ES-I3 (cell line): Measurements from ENCODE around the gene TRIM29.

Experiments used
- H3K36me3 ChIP-seq: 2 replicates; pipeline ENCODE4 v1.6.1; 2013; ENCODE audit warnings: mild to moderate bottlenecking, low read length, control low read depth, moderate library complexity; ENCODE audit not compliant: insufficient read depth
- H3K4me1 ChIP-seq: 2 replicates; pipeline ENCODE4 v1.6.1; 2013; ENCODE audit warnings: mild to moderate bottlenecking, control low read depth, low read length; ENCODE audit not compliant: insufficient read depth
- H3K9ac ChIP-seq: 2 replicates; pipeline ENCODE4 v1.6.1; 2013; ENCODE audit warnings: low read depth, mild to moderate bottlenecking, low read length, moderate library complexity
- H3K9me3 ChIP-seq: 2 replicates; pipeline ENCODE4 v1.6.1; 2013; ENCODE audit warnings: mild to moderate bottlenecking, low read length, moderate library complexity; ENCODE audit not compliant: control insufficient read depth, insufficient read depth

The TRIM29 gene

GRCh38 chr11:120109531-120109930, 28.4 kb downstream of the TRIM29 start:
- H3K36me3 ChIP-seq: no peaks in the 10 kb centered on the region
- no peaks in the 10 kb centered on the region; the same call in 1 of the 2 replicates for H3K9me3 ChIP-seq
- H3K4me1 ChIP-seq: peaks cover 7% of the 10 kb centered on the region; the same call in 1 of the 2 replicates
- no peak overlapping the region for H3K9ac ChIP-seq

GRCh38 chr11:120108785-120109168, 29.1 kb downstream of the TRIM29 start:
- Histone ChIP-seq H3K4me1 (peaks cover 7% of the 10 kb centered on the region; the same call in 1 of the 2 replicates), H3K36me3 (no peaks in the 10 kb centered on the region), H3K9me3 (no peaks in the 10 kb centered on the region; the same call in 1 of the 2 replicates), H3K9ac (no peak overlapping the region)

- H3K4me1 ChIP-seq: peaks cover 7% of the 10 kb centered on the region; the same call in 1 of the 2 replicates
- H3K9me3 ChIP-seq: no peaks in the 10 kb centered on the region; the same call in 1 of the 2 replicates
Observed at GRCh38 chr11:120108154-120108784, 29.6 kb downstream of the TRIM29 start.

GRCh38 chr11:120107692-120108091, 30.2 kb downstream of the TRIM29 start:
- H3K9ac ChIP-seq: no peak overlapping the region
- no peaks in the 10 kb centered on the region for H3K36me3 ChIP-seq

More at GRCh38 chr11:120108154-120108784, 29.6 kb downstream of the TRIM29 start:
- Histone ChIP-seq H3K36me3 (no peaks in the 10 kb centered on the region), H3K9ac (no peak overlapping the region)

GRCh38 chr11:120106354-120107150, 31.4 kb downstream of the TRIM29 start:
- H3K36me3 ChIP-seq: no peaks in the 10 kb centered on the region
- H3K4me1 ChIP-seq: peaks cover 7% of the 10 kb centered on the region; the same call in 1 of the 2 replicates
- H3K9me3 ChIP-seq: no peaks in the 10 kb centered on the region; the same call in 1 of the 2 replicates
- no peak overlapping the region for H3K9ac ChIP-seq

More at GRCh38 chr11:120107692-120108091, 30.2 kb downstream of the TRIM29 start:
- Histone ChIP-seq H3K4me1 (peaks cover 7% of the 10 kb centered on the region; the same call in 1 of the 2 replicates), H3K9me3 (no peaks in the 10 kb centered on the region; the same call in 1 of the 2 replicates)

GRCh38 chr11:120105576-120105975, 32.3 kb downstream of the TRIM29 start:
- Histone ChIP-seq H3K4me1 (peaks cover 7% of the 10 kb centered on the region; the same call in 1 of the 2 replicates), H3K9ac (no peak overlapping the region), H3K9me3 (no peaks in the 10 kb centered on the region; the same call in 1 of the 2 replicates), H3K36me3 (no peaks in the 10 kb centered on the region)

- Histone ChIP-seq H3K9ac (no peak overlapping the region), H3K9me3 (no peaks in the 10 kb centered on the region; the same call in 1 of the 2 replicates), H3K4me1 (peaks cover 7% of the 10 kb centered on the region; the same call in 1 of the 2 replicates), H3K36me3 (no peaks in the 10 kb centered on the region)
Observed at GRCh38 chr11:120104041-120104565, 33.8 kb downstream of the TRIM29 start.

GRCh38 chr11:120102864-120103122, 35.1 kb downstream of the TRIM29 start:
- H3K9ac ChIP-seq: no peak overlapping the region
- H3K9me3 ChIP-seq: no peaks in the 10 kb centered on the region; the same call in 1 of the 2 replicates
- peaks cover 7% of the 10 kb centered on the region; the same call in 1 of the 2 replicates for H3K4me1 ChIP-seq
- H3K36me3 ChIP-seq: no peaks in the 10 kb centered on the region

- peaks cover 6% of the 10 kb centered on the region for H3K4me1 ChIP-seq
- no peak overlapping the region for H3K9ac ChIP-seq
- no peaks in the 10 kb centered on the region for H3K36me3 ChIP-seq
- H3K9me3 ChIP-seq: no peaks in the 10 kb centered on the region; the same call in 1 of the 2 replicates
Observed at GRCh38 chr11:120102050-120102863, 35.7 kb downstream of the TRIM29 start.

GRCh38 chr11:120098503-120099020, 39.4 kb downstream of the TRIM29 start:
- peaks cover 12% of the 10 kb centered on the region for H3K4me1 ChIP-seq
- no peaks in the 10 kb centered on the region for H3K36me3 ChIP-seq
- no peaks in the 10 kb centered on the region for H3K9me3 ChIP-seq
- no peak overlapping the region for H3K9ac ChIP-seq

GRCh38 chr11:120097721-120098385, 40.1 kb downstream of the TRIM29 start:
- no peaks in the 10 kb centered on the region for H3K9me3 ChIP-seq
- H3K4me1 ChIP-seq: peaks cover 12% of the 10 kb centered on the region
- H3K36me3 ChIP-seq: no peaks in the 10 kb centered on the region
- no peak overlapping the region for H3K9ac ChIP-seq

- peaks cover 12% of the 10 kb centered on the region for H3K4me1 ChIP-seq
- no peak overlapping the region for H3K9ac ChIP-seq
- H3K36me3 ChIP-seq: no peaks in the 10 kb centered on the region
- H3K9me3 ChIP-seq: no peaks in the 10 kb centered on the region
Observed at GRCh38 chr11:120096369-120097191, 41.3 kb downstream of the TRIM29 start.

- Histone ChIP-seq H3K36me3 (no peaks in the 10 kb centered on the region), H3K9ac (no peak overlapping the region), H3K4me1 (peaks cover 12% of the 10 kb centered on the region), H3K9me3 (no peaks in the 10 kb centered on the region)
Observed at GRCh38 chr11:120095516-120095915, 42.4 kb downstream of the TRIM29 start.
